ENCODE results near the gene TMPRSS9.

DNA sequence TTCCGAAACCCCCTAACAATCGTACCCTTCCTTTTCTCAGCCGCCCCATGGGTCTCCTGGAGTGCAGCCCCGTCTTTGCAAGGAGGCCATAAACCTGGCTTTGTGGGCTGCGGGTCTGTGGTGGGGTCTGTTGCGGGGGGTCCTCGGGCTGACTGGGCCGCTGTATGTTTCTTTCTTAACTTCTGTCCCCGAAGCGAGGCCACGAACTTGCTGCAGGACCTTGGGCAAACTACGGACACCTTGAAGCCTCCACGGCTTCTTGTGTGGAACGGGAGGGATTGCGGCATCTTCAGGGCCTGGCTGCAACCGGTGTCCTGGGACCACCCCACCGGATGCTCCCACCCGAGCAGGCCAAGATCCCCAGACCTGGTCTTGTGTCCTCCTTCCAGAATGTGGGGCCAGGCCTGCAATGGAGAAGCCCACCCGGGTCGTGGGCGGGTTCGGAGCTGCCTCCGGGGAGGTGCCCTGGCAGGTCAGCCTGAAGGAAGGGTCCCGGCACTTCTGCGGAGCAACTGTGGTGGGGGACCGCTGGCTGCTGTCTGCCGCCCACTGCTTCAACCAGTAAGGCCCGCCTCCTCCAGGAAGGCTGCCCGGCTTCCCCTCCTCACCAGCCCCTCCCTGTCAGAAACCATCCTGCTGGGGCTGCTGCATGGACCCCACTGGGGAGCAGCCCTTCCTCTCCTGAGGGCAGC is 55.4 kb downstream of the TMPRSS9 start:
- TF ChIP-seq POLR2A (IDR thresholded peaks at IDR 0.05) = no peak
- TF ChIP-seq CTCF (IDR thresholded peaks at IDR 0.05) = no peak
- no peak for TF ChIP-seq EP300 (IDR thresholded peaks at IDR 0.05)
- no peak for TF ChIP-seq POLR2AphosphoS5 (IDR thresholded peaks at IDR 0.05)
